Caco-2 (cell line): ENCODE measurements around the gene SSUH2. TPM values are rescaled to one million over a fixed set of nuclear protein-coding genes. Genes with fewer than 3 reads are reported as not detected.

Experiments used
- BruUV-seq: library from RNA; stranded (reverse); fragments of 400-500 nt; replicated peaks from 2 replicates; lab custom pipeline; 2021; lab: Mats Ljungman, UMichigan
- CTCF ChIA-PET: fragments of 300-600 bp; sonication (Branson Sonifier 250); formaldehyde crosslinking; loops from one replicate; lab custom pipeline; 2022; ENCODE audit warnings: antibody characterized with exemption; lab: Charles Lee
- POLR2A ChIA-PET: fragments of 300-600 bp; sonication (Branson Sonifier 250); formaldehyde crosslinking; loops from one replicate; lab custom pipeline; 2022; ENCODE audit warnings: antibody characterized with exemption; lab: Charles Lee
- DNase-seq, 2 experiments: peaks; one replicate each; pipeline versions ENCODE4 v3.0.0 to v3.0.0-alpha.2; 2020 to 2022
- H3K27me3 ChIP-seq: replicated peaks from 2 replicates; pipeline ENCODE4 v1.6.0; 2011; ENCODE audit warnings: low read length; ENCODE audit not compliant: control insufficient read depth, insufficient read depth
- H3K36me3 ChIP-seq: 2 replicates; pipeline ENCODE4 v1.5.1; 2011; ENCODE audit warnings: low read length; ENCODE audit not compliant: control insufficient read depth, insufficient read depth
- H3K4me1 ChIP-seq: fragments of 250-450 bp; sonication (Bioruptor Pico); 2 replicates; pipeline ENCODE4 v1.5.1; 2020; ENCODE audit warnings: mild to moderate bottlenecking
- H3K4me3 ChIP-seq: 2 replicates; pipeline ENCODE4 v1.5.1; 2011; ENCODE audit warnings: low read depth, mild to moderate bottlenecking, control low read depth, low read length
- H3K9me3 ChIP-seq: fragments of 250-450 bp; sonication (Bioruptor Pico); 2 replicates; pipeline ENCODE4 v1.5.1; 2020; ENCODE audit warnings: mild to moderate bottlenecking, moderate library complexity
- H3K27ac Mint-ChIP-seq: one replicate; pipeline ENCODE4 v1.8.0; 2022; ENCODE audit warnings: mixed read lengths; ENCODE audit not compliant: unreplicated experiment
- H3K27me3 Mint-ChIP-seq: one replicate; pipeline ENCODE4 v1.8.0; 2022; ENCODE audit warnings: mixed read lengths; ENCODE audit not compliant: insufficient read depth, unreplicated experiment
- H3K36me3 Mint-ChIP-seq: one replicate; pipeline ENCODE4 v1.8.0; 2022; ENCODE audit warnings: mild to moderate bottlenecking, mixed read lengths; ENCODE audit not compliant: insufficient read depth, unreplicated experiment
- H3K4me1 Mint-ChIP-seq: one replicate; pipeline ENCODE4 v1.8.0; 2022; ENCODE audit warnings: low read depth, mixed read lengths; ENCODE audit not compliant: unreplicated experiment
- H3K4me3 Mint-ChIP-seq: one replicate; pipeline ENCODE4 v1.8.0; 2022; ENCODE audit warnings: mild to moderate bottlenecking, moderate library complexity, mixed read lengths; ENCODE audit not compliant: unreplicated experiment
- H3K9me3 Mint-ChIP-seq: one replicate; pipeline ENCODE4 v1.8.0; 2022; ENCODE audit warnings: mixed read lengths; ENCODE audit not compliant: unreplicated experiment
- CTCF ChIP-seq, 2 experiments: fragments of 200-600 bp in 1 of 2; IDR thresholded peaks; 1 replicate in 1 of 2; 2 replicates in 1 of 2; pipeline versions ENCODE4 v1.5.1 to v1.8.0; 2011 to 2022; ENCODE audit warnings: antibody characterized with exemption in 1 of 2, control low read depth in 1 of 2, inconsistent platforms in 1 of 2, low read depth in 1 of 2, low read length in 1 of 2, mild to moderate bottlenecking in 1 of 2, moderate library complexity in 1 of 2; ENCODE audit not compliant: insufficient read depth in 1 of 2, severe bottlenecking in 1 of 2, unreplicated experiment in 1 of 2
- intact Hi-C: fragments of 100-400 bp; cut with micrococcal nuclease; formaldehyde crosslinking; loops from one replicate; pipeline ENCODE4 v1.10.0; 2022; ENCODE audit not compliant: unreplicated experiment
- total RNA-seq: library from RNA; stranded (reverse); gene quantifications from 2 replicates; pipeline ENCODE4 v1.2.3, GENCODE V29; 2022

Gene SSUH2
- total RNA-seq, 1 experiment from 2014 or later, result 9.4 TPM

- TF ChIP-seq CTCF (IDR thresholded peaks at IDR 0.05; ENCODE audit: insufficient read depth in 1 of 2, low read depth in 1 of 2, low read length in 1 of 2, severe bottlenecking in 1 of 2, unreplicated experiment in 1 of 2), result no peak
- Histone ChIP-seq H3K36me3 (no peaks in the 10 kb centered on the region), H3K4me3 (no peak overlapping the region), H3K27me3 (no peaks in the 10 kb centered on the region), H3K9me3 (peaks cover 6% of the 10 kb centered on the region; the same call in 1 of the 2 replicates), H3K4me1 (peaks cover 43% of the 10 kb centered on the region)
- ChIA-PET CTCF (no interaction called here), POLR2A (no interaction called here)
- H3K4me3 Mint-ChIP-seq, result peak overlapping the region; percentile 72
- peak overlapping the region; percentile 71 for H3K27ac Mint-ChIP-seq
- DNase-seq, result no peak
- H3K36me3 Mint-ChIP-seq, result peaks cover 6% of the 10 kb centered on the region
- no peaks in the 10 kb centered on the region for H3K9me3 Mint-ChIP-seq
- intact Hi-C loops, result no loop called here
- BruUV-seq, result no TSS peak
- no peaks in the 10 kb centered on the region for H3K27me3 Mint-ChIP-seq
- peaks cover 32% of the 10 kb centered on the region for H3K4me1 Mint-ChIP-seq
These were observed 7.9 kb upstream of the SSUH2 start for GRCh38 chr3:8652324-8652987.

DNA sequence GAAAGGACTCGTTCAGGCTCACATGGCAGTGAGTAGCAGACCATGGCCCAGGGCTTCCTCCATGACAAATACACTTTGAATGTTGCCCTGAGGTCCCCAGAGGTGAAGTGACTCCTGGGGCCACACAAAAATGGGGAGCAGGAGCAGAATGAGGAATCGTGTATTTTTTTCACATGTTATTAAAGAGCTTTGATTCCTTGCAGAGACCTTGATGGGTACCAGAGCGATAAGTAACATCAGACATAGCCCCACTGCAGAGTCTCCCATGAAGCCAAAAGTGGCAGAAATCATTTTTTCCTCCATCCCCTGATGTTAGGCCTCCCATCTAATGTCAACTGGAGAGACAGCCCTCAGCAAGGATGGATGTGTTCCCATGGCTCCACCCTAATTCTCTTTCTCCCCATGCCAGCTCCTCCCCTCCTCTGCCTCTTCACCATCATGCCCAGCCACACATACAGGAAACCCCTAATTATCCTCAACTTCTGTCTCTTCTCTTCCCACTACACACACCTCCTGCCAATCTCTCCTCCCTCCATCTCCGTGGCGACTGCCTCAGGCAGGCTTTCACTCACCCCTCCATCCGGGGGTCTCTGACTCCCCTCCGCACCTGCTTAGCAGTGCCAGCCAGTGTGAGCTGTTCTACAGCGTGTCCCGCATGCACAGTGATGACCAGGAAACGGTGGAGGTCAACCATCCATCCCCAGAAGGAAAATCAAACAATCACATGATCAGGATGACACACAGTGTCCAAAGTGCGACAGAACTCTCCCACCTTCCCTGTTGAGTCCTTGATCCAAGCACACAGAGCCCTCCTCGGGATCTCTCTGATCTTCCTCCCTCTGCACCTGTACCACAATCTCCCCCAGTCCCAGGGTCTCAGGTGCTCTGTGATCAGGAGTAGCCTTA is 7.1 kb upstream of the SSUH2 start:
- intact Hi-C loops, result no loop called here
- H3K4me3 Mint-ChIP-seq, result peak overlapping the region; percentile 72
- no peak overlapping the region; the same call in 1 of the 2 replicates for H3K4me3 ChIP-seq
- CTCF ChIA-PET, result no interaction called here
- H3K27me3 ChIP-seq, result no peaks in the 10 kb centered on the region
- no peaks in the 10 kb centered on the region for H3K36me3 Mint-ChIP-seq
- peaks cover 35% of the 10 kb centered on the region for H3K4me1 ChIP-seq
- no peaks in the 10 kb centered on the region for H3K36me3 ChIP-seq
- POLR2A ChIA-PET, result no interaction called here
- H3K27me3 Mint-ChIP-seq, result no peaks in the 10 kb centered on the region
- TSS peak; percentile 69 for BruUV-seq
- TF ChIP-seq CTCF (IDR thresholded peaks at IDR 0.05; ENCODE audit: insufficient read depth in 1 of 2, low read depth in 1 of 2, low read length in 1 of 2, severe bottlenecking in 1 of 2, unreplicated experiment in 1 of 2), result no peak
- H3K27ac Mint-ChIP-seq, result peak overlapping the region; percentile 71
- H3K9me3 Mint-ChIP-seq, result no peaks in the 10 kb centered on the region
- DNase-seq, result peak; percentile 41 to 56
- peaks cover 27% of the 10 kb centered on the region for H3K4me1 Mint-ChIP-seq
- H3K9me3 ChIP-seq, result peaks cover 6% of the 10 kb centered on the region; the same call in 1 of the 2 replicates

GRCh38 chr3:8650583-8651416 is 6.2 kb upstream of the SSUH2 start:
- no peaks in the 10 kb centered on the region for H3K27me3 Mint-ChIP-seq
- no peaks in the 10 kb centered on the region for H3K9me3 Mint-ChIP-seq
- H3K4me3 Mint-ChIP-seq, result no peak overlapping the region
- Histone ChIP-seq H3K36me3 (no peaks in the 10 kb centered on the region), H3K4me1 (peaks cover 26% of the 10 kb centered on the region), H3K9me3 (peaks cover 6% of the 10 kb centered on the region; the same call in 1 of the 2 replicates), H3K4me3 (no peak overlapping the region), H3K27me3 (no peaks in the 10 kb centered on the region)
- no peaks in the 10 kb centered on the region for H3K36me3 Mint-ChIP-seq
- POLR2A ChIA-PET, result no interaction called here
- peaks cover 26% of the 10 kb centered on the region for H3K4me1 Mint-ChIP-seq
- CTCF ChIA-PET, result no interaction called here
- DNase-seq, result no peak
- no peak overlapping the region for H3K27ac Mint-ChIP-seq
- TF ChIP-seq CTCF (IDR thresholded peaks at IDR 0.05; ENCODE audit: insufficient read depth in 1 of 2, low read depth in 1 of 2, low read length in 1 of 2, severe bottlenecking in 1 of 2, unreplicated experiment in 1 of 2), result no peak
- intact Hi-C loops, result no loop called here
- no TSS peak for BruUV-seq
